Measurements from ENCODE around the gene TMEM174.

Gene TMEM174

DNA sequence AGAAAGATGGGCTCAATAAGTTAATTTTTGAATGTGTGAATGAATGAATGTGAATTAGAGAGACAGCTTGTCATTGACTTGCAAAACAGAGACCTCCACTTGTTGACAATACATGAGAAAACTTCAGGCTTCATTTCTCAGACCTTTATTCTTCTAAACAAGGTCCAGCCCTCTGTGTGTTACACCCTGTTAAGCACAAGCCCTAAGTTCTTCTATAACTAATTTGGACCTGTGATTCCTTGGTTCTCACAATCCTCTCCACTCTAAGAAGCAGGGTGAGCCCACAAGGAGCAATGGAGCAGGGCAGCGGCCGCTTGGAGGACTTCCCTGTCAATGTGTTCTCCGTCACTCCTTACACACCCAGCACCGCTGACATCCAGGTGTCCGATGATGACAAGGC lies at the start of gene TMEM174:
TMEM174 (plus strand) TSS at position 243 of the 400 bp plus-strand sequence; CDS start at position 294, 51 bp downstream.
- DNase-seq: no peak

DNA sequence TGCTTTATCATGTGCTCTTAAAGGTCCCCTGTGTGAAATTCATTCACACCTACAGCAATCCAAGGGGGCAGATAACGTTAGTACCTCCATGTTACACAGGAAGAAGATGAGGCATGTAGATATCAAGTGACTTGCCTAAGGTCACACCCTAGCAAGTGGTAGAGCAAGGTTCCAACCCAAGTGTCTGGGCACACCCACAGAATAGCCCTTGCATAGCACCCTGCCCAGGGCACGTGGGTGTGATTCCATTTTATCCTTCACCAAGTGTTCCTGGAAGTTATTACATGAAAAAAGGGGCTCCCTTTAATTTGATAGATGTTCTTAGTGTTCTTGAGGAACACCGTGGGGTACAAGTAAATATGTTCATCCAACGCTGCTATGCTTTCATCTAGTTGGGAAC lies 47.7 kb upstream of the TMEM174 start:
- no peak for DNase-seq

DNA sequence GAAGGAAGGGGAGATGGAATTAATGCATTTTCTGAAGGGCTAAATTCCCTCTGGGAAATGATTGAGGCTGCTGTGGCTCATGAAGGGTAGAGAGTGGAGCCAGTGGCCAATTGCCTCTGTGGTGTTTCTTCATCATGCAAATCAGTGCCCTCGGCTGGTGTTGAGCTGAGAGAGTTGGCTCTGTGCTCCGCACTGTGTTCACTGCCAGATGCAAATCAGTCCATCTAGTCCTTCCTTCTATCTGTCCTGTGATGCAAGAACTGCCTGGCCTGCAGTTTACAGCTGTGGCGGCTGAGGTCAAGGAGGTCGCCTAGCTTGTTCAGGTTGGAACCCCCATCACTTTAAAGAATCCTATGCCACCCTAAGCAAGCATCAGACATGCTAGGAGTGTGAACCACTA lies 46.6 kb upstream of the TMEM174 start:
- DNase-seq: no peak

DNA sequence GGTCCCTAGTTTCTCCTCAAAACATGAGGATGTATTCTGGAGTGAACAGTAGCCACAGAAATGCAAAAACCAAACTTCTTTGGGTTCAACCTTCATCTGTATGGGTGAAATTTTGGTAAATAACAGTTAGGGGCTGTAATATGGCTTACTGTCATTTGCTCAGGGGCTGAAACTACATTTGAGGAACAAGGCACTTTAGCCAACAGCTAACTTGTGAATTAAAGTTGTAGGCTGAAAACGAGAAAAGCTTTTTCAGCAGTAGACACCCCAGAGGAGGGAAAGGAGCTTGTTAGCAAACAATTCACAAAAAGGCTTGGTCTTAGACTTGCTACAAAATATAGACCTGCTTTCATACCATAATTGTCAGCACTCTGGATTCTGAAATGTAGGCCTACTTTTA lies 46.0 kb upstream of the TMEM174 start:
- DNase-seq: no peak

- no peak for DNase-seq
Measured at GRCh38 chr5:73129143-73129542, 43.9 kb upstream of the TMEM174 start.

DNA sequence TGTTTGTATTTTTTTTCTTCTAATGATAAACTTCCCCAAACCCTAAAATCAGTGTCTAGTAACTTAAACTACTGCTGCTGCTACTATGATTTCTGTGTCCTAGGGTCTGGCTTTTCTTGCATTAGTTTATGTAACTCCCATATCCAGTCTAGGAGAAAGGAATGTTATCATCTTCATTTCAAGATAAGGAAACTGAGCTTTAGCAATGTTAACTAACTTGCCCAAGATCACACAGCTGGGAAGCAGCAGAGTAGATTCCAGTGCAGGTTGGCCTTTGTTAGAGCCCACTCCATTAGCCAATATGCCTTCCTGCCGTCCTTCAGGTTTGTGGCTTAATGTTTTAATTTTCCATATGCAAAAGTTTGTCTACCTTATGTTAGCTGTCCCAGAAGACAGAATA lies 42.2 kb upstream of the TMEM174 start:
- no peak for DNase-seq

DNA sequence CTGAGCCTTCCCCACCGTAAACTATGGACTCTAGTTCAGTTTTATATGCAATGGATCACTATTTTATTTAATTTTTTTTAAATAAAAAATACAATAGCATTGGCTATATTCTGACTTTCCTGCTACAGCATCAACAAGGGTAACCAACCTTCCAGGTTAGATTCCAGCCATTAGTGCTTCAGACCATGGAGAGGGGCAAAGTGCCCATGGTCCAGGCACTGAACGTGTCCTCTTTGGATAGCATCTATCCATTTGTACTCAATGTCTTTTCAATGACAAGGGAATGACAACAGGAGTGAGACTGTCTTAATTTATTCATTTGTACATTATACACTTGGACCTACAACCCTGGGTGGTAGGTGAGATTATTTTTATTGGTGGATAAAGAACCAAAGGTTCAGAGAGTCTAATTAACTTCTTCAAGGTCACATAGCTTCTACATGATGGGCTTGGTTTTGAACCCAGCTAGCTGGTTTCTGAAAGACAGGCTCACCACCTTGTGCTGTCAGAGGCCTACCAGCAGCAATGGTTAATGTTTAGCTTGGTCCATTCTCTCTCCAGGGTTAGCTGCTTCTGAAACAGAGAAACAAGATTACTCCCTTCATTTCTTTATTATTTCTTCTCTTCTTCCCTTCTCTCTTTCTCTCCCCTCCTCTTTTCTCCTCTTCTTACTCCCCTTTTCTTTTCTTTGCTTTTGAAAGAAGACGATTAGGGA lies 41.1 kb upstream of the TMEM174 start:
- no peak for DNase-seq

- no peak for DNase-seq
Measured at GRCh38 chr5:73132759-73133158, 40.2 kb upstream of the TMEM174 start.

GRCh38 chr5:73135021-73135420 lies 38.0 kb upstream of the TMEM174 start:
- DNase-seq: no peak

GRCh38 chr5:73135429-73136054 lies 37.5 kb upstream of the TMEM174 start:
- DNase-seq: no peak

DNA sequence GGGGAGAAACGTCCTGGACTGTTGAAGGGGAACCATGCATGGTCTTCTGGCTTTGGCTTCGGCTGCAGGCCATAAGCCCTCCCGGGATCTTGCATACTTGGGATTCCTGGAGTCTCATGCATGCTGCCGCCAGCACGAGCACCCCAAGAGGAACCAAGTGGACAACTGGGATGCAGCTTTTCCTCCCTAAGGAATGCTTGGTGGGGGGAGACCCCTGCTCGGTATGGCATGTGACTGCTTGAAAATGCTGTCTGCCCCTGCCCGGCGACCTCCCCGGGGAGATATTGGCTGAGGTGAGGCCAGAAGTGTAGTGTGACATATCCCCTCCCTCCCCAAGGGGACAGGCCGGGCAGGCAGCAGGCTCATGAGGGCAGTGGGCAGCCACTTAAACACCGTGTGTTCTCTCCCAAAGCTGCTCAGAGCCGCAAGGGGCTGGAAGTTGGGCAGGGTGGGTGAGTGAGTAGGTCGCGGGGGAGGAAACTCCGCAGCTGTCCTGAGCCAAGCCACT lies 36.9 kb upstream of the TMEM174 start:
- DNase-seq: no peak

DNA sequence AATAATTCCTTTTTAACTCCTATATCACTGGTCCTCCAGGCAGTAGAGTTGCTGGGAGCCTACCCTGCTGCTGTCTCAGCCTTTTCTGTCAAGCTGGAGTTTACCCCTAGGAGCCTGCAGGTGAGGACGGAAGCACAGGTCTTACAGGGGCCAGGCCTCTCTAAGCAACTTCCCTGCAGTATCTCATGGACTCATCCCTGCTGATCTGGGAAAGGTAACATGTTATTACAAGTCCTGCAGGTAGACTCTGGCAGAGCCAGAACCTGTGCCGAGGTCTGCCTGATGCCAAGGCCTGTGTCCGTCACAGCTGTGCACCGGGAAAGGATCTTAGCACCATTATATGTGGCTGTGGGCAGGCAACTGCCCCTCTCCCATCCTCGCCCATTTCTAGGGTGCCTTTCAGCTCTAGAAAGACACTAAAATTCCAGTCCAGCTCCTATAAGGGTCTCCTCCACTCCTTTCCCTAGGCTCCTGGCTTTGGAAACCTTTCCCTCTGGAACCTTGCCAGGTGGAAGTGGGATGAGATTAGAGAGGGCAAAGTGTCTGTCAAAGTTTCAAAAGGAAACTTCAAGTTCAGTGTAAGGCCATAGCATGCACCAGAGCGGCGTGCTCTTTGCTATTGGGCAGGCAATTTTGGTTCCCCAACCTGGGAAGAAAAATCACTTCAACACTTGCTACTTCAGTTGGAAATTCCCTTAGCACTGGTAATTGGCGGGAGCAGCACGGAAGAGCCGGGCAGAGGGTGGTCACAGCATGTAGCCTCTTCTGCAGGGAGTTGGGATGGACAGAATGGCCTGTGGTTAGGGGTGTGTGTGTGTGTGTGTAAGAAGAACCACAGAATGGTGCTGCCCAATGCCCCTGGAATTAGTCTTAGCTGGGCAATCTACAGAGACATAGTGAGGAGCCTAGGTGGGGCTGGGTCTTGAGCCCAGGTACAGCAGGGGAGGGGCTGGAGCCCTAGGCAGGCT lies 35.1 kb upstream of the TMEM174 start:
- DNase-seq: no peak

GRCh38 chr5:73139485-73139884 lies 33.5 kb upstream of the TMEM174 start:
- DNase-seq: no peak

- no peak for DNase-seq
Measured at GRCh38 chr5:73140801-73141200, 32.2 kb upstream of the TMEM174 start.

DNA sequence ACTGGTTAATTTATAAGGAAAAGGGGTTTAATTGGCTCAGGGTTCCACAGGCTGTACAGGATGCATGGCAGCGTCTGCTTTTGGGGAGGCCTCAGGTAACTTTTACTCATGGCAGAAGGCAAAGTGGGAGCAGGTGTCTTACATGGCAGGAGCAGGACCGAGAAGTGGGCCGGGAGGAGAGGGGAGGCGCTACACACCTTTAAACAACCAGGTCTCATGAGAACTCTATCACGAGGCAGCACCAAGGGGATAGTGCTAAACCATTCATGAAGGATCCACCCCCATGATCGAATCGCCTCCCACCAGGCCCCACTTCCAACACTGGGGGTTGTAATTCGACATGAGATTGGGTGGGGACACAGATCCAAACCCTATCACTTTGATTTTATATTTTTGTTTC lies 31.0 kb upstream of the TMEM174 start:
- DNase-seq: no peak

- DNase-seq: no peak
Measured at GRCh38 chr5:73143716-73144115, 29.3 kb upstream of the TMEM174 start.

- DNase-seq: no peak
Measured at GRCh38 chr5:73149540-73149939, 23.5 kb upstream of the TMEM174 start.

DNA sequence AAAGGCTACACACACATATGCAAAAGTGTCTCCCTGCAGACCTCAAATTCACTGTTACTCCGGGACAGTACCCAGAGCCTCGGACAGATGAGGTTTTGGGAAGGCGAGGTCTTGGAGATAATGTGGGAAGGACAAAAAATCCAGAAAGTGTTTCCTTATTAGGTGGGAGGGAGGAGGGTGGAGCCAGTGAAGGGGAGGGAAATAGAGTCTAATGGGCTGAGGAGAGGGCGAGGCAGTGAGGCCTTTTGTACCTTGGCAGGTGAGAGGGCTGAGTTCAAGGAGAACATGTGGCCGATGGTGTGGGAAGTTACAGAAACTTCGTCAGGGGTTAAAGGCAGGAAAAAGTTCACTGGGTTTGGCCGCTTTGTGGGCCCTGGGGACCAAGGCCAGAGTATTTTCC lies 22.1 kb upstream of the TMEM174 start:
- DNase-seq: no peak

DNA sequence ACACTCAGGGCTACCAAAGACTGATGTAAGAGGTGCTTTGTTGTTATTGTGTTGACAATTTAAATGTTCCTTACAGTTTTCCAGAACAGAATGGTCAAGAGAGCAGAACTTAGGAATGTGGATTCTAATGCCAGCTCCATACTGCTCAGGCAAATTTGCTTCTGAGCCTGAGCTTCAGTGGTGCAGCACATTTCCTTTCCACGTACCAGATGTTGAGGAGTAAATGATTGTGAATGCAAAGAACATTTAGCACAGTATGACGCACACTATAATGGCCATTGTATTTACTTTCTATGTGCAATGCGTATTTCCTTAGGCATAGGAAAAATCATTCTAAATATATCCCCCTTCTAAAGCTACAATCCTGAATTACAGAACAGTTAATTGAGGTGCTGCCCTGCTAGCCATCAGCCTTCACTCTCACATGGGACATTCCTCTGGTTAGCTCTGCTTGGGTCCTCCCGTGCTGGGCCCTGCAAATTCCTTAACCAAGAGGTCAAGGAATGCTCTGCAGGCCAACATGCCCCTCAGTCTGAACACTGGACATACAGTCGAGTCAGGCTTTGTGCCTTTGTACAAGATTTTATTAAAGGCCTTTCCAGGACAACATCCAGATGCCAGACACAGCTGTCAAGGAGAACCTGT lies 21.1 kb upstream of the TMEM174 start:
- no peak for DNase-seq

DNA sequence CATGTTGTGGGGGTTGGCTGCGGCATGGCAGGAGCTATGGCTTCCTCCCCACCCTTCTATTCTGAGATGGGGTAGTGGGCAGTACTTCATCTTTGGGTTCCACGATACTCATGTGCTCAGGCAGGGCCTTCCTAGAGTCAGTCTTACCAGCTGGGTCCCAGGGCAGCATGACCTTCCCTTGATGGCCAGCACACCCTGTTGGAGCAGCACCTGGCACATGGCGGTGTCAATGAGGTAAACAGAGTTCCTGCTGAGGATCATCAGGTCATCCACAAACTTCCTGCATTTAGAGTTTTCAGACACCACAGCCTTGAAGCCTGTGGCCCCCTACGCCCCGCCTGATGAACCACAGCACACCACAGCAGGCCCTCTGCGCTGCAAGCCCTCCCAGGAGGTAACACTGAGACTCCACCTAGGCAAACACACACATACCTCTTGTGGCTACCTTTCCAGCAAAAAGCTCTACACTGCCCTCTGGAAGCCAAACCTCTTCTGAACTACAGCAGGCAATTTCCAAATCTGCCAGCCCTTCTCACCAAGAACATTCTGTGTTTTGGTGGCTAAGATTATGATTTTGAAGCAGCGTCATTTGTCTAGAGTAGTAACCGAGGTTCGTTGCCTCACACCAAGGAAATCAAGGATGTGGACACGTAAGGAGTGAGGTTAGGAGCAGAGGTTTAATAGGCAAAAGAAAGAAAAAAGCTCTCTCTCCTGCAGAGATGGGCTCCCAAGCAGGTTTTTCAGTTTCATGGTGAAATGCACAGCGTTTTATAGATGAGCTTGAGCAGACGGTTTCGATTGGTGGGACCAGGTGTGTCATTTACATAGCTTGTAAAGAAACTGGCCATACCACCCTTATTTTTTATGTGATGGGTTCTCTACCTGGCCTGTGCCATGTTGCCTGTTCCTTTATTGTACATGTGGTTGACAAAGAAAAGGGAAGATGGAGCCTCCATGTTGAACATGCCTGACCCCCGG lies 20.3 kb upstream of the TMEM174 start:
- no peak for DNase-seq

DNA sequence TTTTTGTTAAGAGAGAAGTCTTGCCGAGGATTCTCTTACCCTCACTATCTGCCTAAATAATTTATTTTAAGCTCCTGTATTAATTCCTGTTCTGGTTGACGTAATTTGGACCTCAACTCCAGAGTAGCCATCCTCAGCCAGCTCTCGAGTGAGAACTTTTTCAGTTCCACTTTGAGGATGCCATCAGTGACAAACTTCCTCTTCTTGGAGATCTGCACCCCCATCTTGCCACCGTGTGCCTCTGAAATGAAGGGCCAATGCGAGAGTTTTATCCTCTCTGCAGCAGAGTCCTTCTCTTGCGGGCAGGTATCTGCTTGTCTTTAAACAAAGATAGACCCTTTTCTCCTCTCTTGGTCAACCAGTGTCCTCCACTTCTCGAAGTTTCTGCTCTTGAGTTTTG lies 19.5 kb upstream of the TMEM174 start:
- no peak for DNase-seq
